CD14-positive monocyte (primary cell): Measurements from ENCODE around the gene TNFAIP8L2. TPM values are rescaled to one million over a fixed set of nuclear protein-coding genes. Genes with fewer than 3 reads are reported as not detected.
A peak's percentile ranks its signal among the peaks of the same experiment; 100 is the strongest.

Experiments used
- DNase-seq, 3 donors: peaks; one replicate each; pipeline ENCODE4 v3.0.0-alpha.2; 2011 to 2022
- H2AFZ ChIP-seq: 2 replicates; pipeline ENCODE4 v1.6.0; 2012; ENCODE audit warnings: mild to moderate bottlenecking, low read depth, low read length, inconsistent platforms; ENCODE audit not compliant: insufficient read depth, poor library complexity, severe bottlenecking
- H3K27ac ChIP-seq, 2 donors: 1 replicate in 1 of 2; 2 replicates in 1 of 2; pipeline ENCODE4 v1.5.1; 2012 to 2013; ENCODE audit warnings: low read length in 2 of 2, control low read depth in 1 of 2, inconsistent platforms in 1 of 2, low read depth in 1 of 2, mild to moderate bottlenecking in 1 of 2
- H3K27me3 ChIP-seq, 2 donors: one replicate each; pipeline versions ENCODE4 v1.6.0 to v1.6.1; 2011 to 2013; ENCODE audit warnings: low read length in 2 of 2; ENCODE audit not compliant: control insufficient read depth in 2 of 2, insufficient read depth in 2 of 2
- H3K36me3 ChIP-seq, 2 donors: replicated peaks in 1 of 2; 1 replicate in 1 of 2; 2 replicates in 1 of 2; pipeline versions ENCODE4 v1.5.1 to v1.6.1; 2012 to 2013; ENCODE audit warnings: low read length in 2 of 2, control low read depth in 1 of 2, inconsistent platforms in 1 of 2, mild to moderate bottlenecking in 1 of 2; ENCODE audit not compliant: insufficient read depth in 2 of 2, control insufficient read depth in 1 of 2
- H3K4me1 ChIP-seq, 2 donors: 1 replicate in 1 of 2; 2 replicates in 1 of 2; pipeline versions ENCODE4 v1.5.1 to v1.6.1; 2012 to 2013; ENCODE audit warnings: low read length in 2 of 2, control low read depth in 1 of 2, inconsistent platforms in 1 of 2, mild to moderate bottlenecking in 1 of 2, moderate library complexity in 1 of 2; ENCODE audit not compliant: insufficient read depth in 2 of 2, control insufficient read depth in 1 of 2
- H3K4me2 ChIP-seq: replicated peaks from 2 replicates; pipeline ENCODE3; 2012; ENCODE audit warnings: low read length, moderate library complexity, mild to moderate bottlenecking; ENCODE audit not compliant: poor library complexity, severe bottlenecking; ENCODE audit errors: extremely low read depth
- H3K4me3 ChIP-seq, 3 experiments: fragments of 200-600 bp in 1 of 3; sonication (generic) in 1 of 3; replicated peaks in 1 of 3; 1 replicate in 2 of 3; 2 replicates in 1 of 3; pipeline ENCODE4 v1.5.1; 2011 to 2013; ENCODE audit warnings: low read length in 3 of 3, mild to moderate bottlenecking in 3 of 3, control low read depth in 2 of 3, low read depth in 2 of 3, inconsistent platforms in 1 of 3, moderate library complexity in 1 of 3
- H3K79me2 ChIP-seq: 2 replicates; pipeline ENCODE4 v1.6.0; 2012; ENCODE audit warnings: mild to moderate bottlenecking, control low read depth, inconsistent platforms, low read length, moderate library complexity; ENCODE audit not compliant: insufficient read depth
- H3K9ac ChIP-seq: 2 replicates; pipeline ENCODE4 v1.6.0; 2017; ENCODE audit warnings: low read length, mild to moderate bottlenecking; ENCODE audit not compliant: insufficient read depth, poor library complexity, severe bottlenecking
- H3K9me3 ChIP-seq, 2 donors: replicated peaks in 1 of 2; 1 replicate in 1 of 2; 2 replicates in 1 of 2; pipeline versions ENCODE4 v1.5.1 to v1.6.1; 2012 to 2013; ENCODE audit warnings: low read length in 2 of 2, control low read depth in 1 of 2; ENCODE audit not compliant: control insufficient read depth in 1 of 2, insufficient read depth in 1 of 2
- H4K20me1 ChIP-seq: 2 replicates; pipeline ENCODE4 v1.6.0; 2012; ENCODE audit warnings: mild to moderate bottlenecking, low read length, control low read depth, moderate library complexity; ENCODE audit not compliant: insufficient read depth
- H3K27ac Mint-ChIP-seq, 7 donors: one replicate each; pipeline ENCODE4 v1.8.0; 2020; ENCODE audit warnings: mild to moderate bottlenecking in 7 of 7, mixed read lengths in 7 of 7, moderate library complexity in 6 of 7, inconsistent platforms in 2 of 7
- H3K27me3 Mint-ChIP-seq, 3 donors: one replicate each; pipeline ENCODE4 v1.8.0; 2021 to 2022; ENCODE audit warnings: low read depth in 3 of 3, mild to moderate bottlenecking in 3 of 3, mixed read lengths in 3 of 3, moderate library complexity in 3 of 3, inconsistent platforms in 1 of 3
- H3K36me3 Mint-ChIP-seq, 2 donors: one replicate each; pipeline ENCODE4 v1.8.0; 2020; ENCODE audit warnings: mixed read lengths in 2 of 2, inconsistent platforms in 1 of 2, mild to moderate bottlenecking in 1 of 2
- H3K4me1 Mint-ChIP-seq: one replicate; pipeline ENCODE4 v1.8.0; 2020; ENCODE audit warnings: mild to moderate bottlenecking, mixed read lengths
- H3K4me3 Mint-ChIP-seq, 2 donors: one replicate each; pipeline ENCODE4 v1.8.0; 2020; ENCODE audit warnings: mild to moderate bottlenecking in 2 of 2, mixed read lengths in 2 of 2, moderate library complexity in 1 of 2
- H3K9me3 Mint-ChIP-seq, 7 donors: one replicate each; pipeline ENCODE4 v1.8.0; 2020 to 2022; ENCODE audit warnings: mixed read lengths in 7 of 7, mild to moderate bottlenecking in 6 of 7, moderate library complexity in 6 of 7, inconsistent platforms in 2 of 7
- WGBS: methylation state at CpG from one replicate; pipeline ENCODE4 v1.1.5; 2013; ENCODE audit warnings: missing lambda C conversion rate; ENCODE audit not compliant: insufficient coverage; 5-methylcytosine and 5-hydroxymethylcytosine counted together
- intact Hi-C, 2 donors: fragments of 100-400 bp; cut with micrococcal nuclease; formaldehyde crosslinking; loops; one replicate each; pipeline versions ENCODE4 v1.15.0 to v1.15.1; 2023
- polyA plus RNA-seq, 3 donors: library from polyadenylated mRNA; depleted of rRNA in 1 of 3; unstranded in 2 of 3; stranded (reverse) in 1 of 3; fragments of 300-500 nt in 2 of 3; fragments of >200 nt in 1 of 3; fragmentation: Illumina TruSeq in 2 of 3; gene quantifications; 1 replicate in 2 of 3; 2 replicates in 1 of 3; pipeline ENCODE4 v1.2.3, GENCODE V29; 2012 to 2021
- TF ChIP-seq, protein P1 (sequence below): fragments of 200-600 bp; IDR thresholded peaks from one replicate; pipeline ENCODE4 v1.8.0; 2022; ENCODE audit warnings: antibody characterized with exemption, mild to moderate bottlenecking

Gene TNFAIP8L2
- polyA plus RNA-seq, 3 donors, result 50.3 to 104 (median 103) TPM

DNA sequence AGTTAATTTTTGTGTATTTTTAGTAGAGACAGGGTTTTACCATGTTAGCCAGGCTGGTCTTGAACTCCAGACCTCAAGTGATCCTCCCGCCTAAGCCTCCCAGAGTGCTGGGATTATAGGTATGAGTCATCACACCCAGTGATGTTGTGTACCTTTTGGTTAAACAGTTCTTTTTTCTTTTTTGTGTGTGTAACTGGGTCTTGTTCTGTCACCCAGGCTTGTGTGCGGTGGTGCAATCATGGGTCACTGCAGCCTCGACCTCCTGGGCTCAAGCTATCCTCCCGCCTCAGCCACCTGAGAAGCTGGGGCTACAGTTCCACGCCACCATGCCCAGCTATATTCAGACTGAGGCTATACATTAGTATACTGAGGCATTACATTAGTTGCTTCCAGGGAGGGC, 48.1 kb upstream of the TNFAIP8L2 start:
- TF ChIP-seq, protein P1, sequence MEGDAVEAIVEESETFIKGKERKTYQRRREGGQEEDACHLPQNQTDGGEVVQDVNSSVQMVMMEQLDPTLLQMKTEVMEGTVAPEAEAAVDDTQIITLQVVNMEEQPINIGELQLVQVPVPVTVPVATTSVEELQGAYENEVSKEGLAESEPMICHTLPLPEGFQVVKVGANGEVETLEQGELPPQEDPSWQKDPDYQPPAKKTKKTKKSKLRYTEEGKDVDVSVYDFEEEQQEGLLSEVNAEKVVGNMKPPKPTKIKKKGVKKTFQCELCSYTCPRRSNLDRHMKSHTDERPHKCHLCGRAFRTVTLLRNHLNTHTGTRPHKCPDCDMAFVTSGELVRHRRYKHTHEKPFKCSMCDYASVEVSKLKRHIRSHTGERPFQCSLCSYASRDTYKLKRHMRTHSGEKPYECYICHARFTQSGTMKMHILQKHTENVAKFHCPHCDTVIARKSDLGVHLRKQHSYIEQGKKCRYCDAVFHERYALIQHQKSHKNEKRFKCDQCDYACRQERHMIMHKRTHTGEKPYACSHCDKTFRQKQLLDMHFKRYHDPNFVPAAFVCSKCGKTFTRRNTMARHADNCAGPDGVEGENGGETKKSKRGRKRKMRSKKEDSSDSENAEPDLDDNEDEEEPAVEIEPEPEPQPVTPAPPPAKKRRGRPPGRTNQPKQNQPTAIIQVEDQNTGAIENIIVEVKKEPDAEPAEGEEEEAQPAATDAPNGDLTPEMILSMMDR, result no peak
- Mint-ChIP-seq H3K4me1 (no peaks in the 10 kb centered on the region), H3K27ac (peak overlapping the region in 1 of 7 donors; percentile 30), H3K4me3 (no peak overlapping the region), H3K27me3 (peaks cover 0 to 3% (median 0%) of the 10 kb centered on the region in 3 donors), H3K9me3 (no peaks in the 10 kb centered on the region), H3K36me3 (peaks cover 34 to 67% of the 10 kb centered on the region in 2 donors)
- Histone ChIP-seq H3K27me3 (no peaks in the 10 kb centered on the region), H3K4me1 (no peaks in the 10 kb centered on the region), H4K20me1 (no peaks in the 10 kb centered on the region), H2AFZ (no peak overlapping the region), H3K4me2 (no peak overlapping the region), H3K4me3 (no peak overlapping the region), H3K9ac (no peak overlapping the region), H3K27ac (no peak overlapping the region), H3K36me3 (peaks cover 10 to 35% of the 10 kb centered on the region in 2 donors), H3K79me2 (no peaks in the 10 kb centered on the region), H3K9me3 (no peaks in the 10 kb centered on the region)
- DNase-seq, result no peak
- 93% methylated on average over 3 of the region's 5 CpGs for whole genome bisulfite sequencing
- intact Hi-C loops, result loop anchor here in 1 of 2 donors (10.0 kb wide), 1 partner anchor 116 kb away; no protein-coding TSS in a partner anchor

DNA sequence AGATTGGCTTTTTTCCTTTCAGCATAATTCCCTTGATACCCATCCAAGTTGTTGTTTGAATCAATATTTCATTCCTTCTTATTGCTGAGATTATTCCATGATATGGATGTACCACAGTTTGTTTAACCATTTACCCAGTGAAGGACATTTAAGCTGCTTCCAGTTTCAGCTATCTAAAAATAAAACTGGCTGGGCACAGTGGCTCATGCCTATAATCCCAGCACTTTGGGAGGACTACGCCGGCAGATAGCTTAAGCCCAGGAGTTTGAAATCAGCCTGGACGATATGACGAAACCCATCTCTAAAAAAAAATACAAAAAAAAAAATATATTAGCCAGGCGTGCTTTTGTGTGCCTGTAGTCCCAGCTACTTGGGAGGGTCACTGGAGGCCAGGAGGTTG, 42.6 kb upstream of the TNFAIP8L2 start:
- no peak overlapping the region for H3K27ac ChIP-seq
- Mint-ChIP-seq H3K9me3 (no peaks in the 10 kb centered on the region), H3K27me3 (peaks cover 0 to 2% (median 0%) of the 10 kb centered on the region in 3 donors), H3K4me1 (no peaks in the 10 kb centered on the region), H3K27ac (no peak overlapping the region), H3K36me3 (peaks cover 28 to 57% of the 10 kb centered on the region in 2 donors), H3K4me3 (no peak overlapping the region)
- H3K4me1 ChIP-seq, result no peaks in the 10 kb centered on the region
- WGBS, result no CpG with 5 or more reads among the region's 5 CpGs
- no peak for DNase-seq
- TF ChIP-seq, protein P1, result no peak
- no peak overlapping the region for H3K4me3 ChIP-seq
- H3K79me2 ChIP-seq, result no peaks in the 10 kb centered on the region
- H3K9me3 ChIP-seq, result no peaks in the 10 kb centered on the region
- intact Hi-C loops, result no loop called here
- no peaks in the 10 kb centered on the region for H4K20me1 ChIP-seq
- peaks cover 12 to 30% of the 10 kb centered on the region in 2 donors for H3K36me3 ChIP-seq
- H3K4me2 ChIP-seq, result no peak overlapping the region
- no peak overlapping the region for H3K9ac ChIP-seq
- no peaks in the 10 kb centered on the region for H3K27me3 ChIP-seq
- no peak overlapping the region for H2AFZ ChIP-seq
